ENCODE results near the gene SLC2A14.
"Not testable (repeated sequence)": the region's sequence is repeated elsewhere in the genome, so short reads cannot be mapped to it uniquely, and the experiment has no call there.

The SLC2A14 gene

DNA sequence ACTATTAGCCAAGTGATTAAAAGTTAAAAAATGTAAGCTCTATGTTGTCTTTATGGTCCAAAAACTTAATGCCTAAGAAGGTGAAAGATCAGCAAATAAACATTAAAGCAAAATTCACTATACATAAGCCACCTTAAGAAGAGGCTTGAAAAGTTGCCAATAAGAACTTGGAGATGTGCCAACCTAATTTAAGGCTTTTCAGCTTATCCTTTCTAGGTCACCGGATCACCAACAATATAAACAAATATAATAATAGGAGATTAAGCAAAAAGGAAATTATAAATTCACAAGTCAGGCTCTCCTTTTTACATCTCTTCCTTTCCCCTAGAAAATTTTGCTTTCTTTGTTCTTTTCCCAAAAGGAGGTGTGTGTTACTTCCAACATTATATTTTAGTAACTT lies 32.4 kb upstream of the SLC2A14 start:
- H3K27ac ChIP-seq (ENCODE audit: low read depth, low read length), result no peak overlapping the region

DNA sequence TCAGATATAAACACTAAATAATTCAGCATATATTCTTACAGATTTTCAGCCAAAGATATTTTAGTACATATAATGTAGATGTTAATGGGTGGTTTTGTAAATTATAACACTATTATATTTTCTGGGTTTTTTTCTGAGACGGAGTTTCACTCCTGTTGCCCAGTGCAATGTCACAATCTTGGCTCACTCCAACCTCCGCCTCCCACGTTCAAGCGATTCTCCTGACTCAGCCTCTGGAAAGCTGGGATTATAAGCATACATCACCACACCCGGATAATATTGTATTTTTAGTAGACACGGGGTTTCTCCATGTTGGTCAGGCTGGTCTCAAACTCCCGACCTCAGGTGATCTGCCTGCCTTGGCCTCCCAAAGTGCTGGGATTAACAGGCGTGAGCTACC lies 29.7 kb upstream of the SLC2A14 start:
- H3K79me2 ChIP-seq (ENCODE audit: control insufficient read depth, insufficient read depth, low read length, unreplicated experiment); H3K4me3 ChIP-seq (ENCODE audit: low read depth, low read length); H3K27ac ChIP-seq (ENCODE audit: low read depth, low read length); H3K4me1 ChIP-seq (ENCODE audit: control insufficient read depth, insufficient read depth, low read length, unreplicated experiment); H3K27me3 ChIP-seq (ENCODE audit: insufficient read depth, low read length); H2AFZ ChIP-seq (ENCODE audit: low read length, unreplicated experiment); H3K36me3 ChIP-seq (ENCODE audit: insufficient read depth, low read length): not testable (repeated sequence)

More for the DNA sequence above, 32.4 kb upstream of the SLC2A14 start:
- Histone ChIP-seq H3K36me3 (ENCODE audit: insufficient read depth, low read length) (no peaks in the 10 kb centered on the region), H3K27me3 (ENCODE audit: insufficient read depth, low read length) (no peaks in the 10 kb centered on the region), H3K4me1 (ENCODE audit: control insufficient read depth, insufficient read depth, low read length, unreplicated experiment) (peaks cover 4% of the 10 kb centered on the region), H3K79me2 (ENCODE audit: control insufficient read depth, insufficient read depth, low read length, unreplicated experiment) (no peaks in the 10 kb centered on the region), H2AFZ (ENCODE audit: low read length, unreplicated experiment) (no peak overlapping the region), H3K4me3 (ENCODE audit: low read depth, low read length) (no peak overlapping the region)

DNA sequence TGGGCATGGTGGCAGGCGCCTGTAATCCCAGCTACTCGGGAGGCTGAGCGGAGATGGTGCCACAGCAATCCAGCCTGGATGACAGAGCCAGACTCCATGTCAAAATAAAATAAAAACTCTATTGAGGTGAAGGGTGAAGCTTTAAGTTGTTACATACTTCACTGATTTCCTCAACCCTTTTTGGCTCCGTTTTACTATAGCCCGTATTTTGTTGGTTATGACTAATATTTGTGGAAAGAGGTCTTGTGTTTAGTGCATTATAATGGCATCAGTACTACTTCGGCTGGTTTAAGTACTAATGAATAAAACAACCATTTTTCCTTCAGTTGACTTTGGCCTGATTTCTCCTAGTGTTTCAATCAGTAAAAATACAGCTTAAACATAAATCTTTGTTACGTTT lies 27.0 kb upstream of the SLC2A14 start:
- Histone ChIP-seq H3K4me1 (ENCODE audit: control insufficient read depth, insufficient read depth, low read length, unreplicated experiment) (no peaks in the 10 kb centered on the region), H3K27ac (ENCODE audit: low read depth, low read length) (no peak overlapping the region), H3K4me3 (ENCODE audit: low read depth, low read length) (no peak overlapping the region), H3K36me3 (ENCODE audit: insufficient read depth, low read length) (no peaks in the 10 kb centered on the region), H2AFZ (ENCODE audit: low read length, unreplicated experiment) (no peak overlapping the region), H3K79me2 (ENCODE audit: control insufficient read depth, insufficient read depth, low read length, unreplicated experiment) (no peaks in the 10 kb centered on the region), H3K27me3 (ENCODE audit: insufficient read depth, low read length) (no peaks in the 10 kb centered on the region)

DNA sequence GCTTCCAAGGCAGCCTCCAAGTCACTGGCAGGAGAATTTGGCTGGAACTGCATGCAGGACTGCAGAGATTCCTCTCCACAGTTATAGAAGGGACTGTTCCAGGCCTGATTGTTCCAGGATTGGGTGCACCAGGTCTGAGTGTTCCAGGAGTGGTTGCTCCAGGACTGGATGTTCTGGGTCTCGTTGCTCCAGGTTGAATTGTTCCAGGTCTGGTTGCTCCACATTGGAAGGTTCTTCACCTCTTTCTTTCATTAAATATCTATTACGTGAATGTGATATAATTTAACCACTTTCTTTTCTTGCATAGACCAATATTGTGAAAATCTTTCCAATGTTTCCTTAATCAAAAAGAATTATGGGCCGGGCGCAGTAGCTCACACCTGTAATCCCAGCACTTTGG lies 24.0 kb upstream of the SLC2A14 start:
- not testable (repeated sequence) for H3K36me3 ChIP-seq (ENCODE audit: insufficient read depth, low read length); H3K27me3 ChIP-seq (ENCODE audit: insufficient read depth, low read length); H2AFZ ChIP-seq (ENCODE audit: low read length, unreplicated experiment); H3K4me3 ChIP-seq (ENCODE audit: low read depth, low read length); H3K79me2 ChIP-seq (ENCODE audit: control insufficient read depth, insufficient read depth, low read length, unreplicated experiment); H3K4me1 ChIP-seq (ENCODE audit: control insufficient read depth, insufficient read depth, low read length, unreplicated experiment); H3K27ac ChIP-seq (ENCODE audit: low read depth, low read length)

DNA sequence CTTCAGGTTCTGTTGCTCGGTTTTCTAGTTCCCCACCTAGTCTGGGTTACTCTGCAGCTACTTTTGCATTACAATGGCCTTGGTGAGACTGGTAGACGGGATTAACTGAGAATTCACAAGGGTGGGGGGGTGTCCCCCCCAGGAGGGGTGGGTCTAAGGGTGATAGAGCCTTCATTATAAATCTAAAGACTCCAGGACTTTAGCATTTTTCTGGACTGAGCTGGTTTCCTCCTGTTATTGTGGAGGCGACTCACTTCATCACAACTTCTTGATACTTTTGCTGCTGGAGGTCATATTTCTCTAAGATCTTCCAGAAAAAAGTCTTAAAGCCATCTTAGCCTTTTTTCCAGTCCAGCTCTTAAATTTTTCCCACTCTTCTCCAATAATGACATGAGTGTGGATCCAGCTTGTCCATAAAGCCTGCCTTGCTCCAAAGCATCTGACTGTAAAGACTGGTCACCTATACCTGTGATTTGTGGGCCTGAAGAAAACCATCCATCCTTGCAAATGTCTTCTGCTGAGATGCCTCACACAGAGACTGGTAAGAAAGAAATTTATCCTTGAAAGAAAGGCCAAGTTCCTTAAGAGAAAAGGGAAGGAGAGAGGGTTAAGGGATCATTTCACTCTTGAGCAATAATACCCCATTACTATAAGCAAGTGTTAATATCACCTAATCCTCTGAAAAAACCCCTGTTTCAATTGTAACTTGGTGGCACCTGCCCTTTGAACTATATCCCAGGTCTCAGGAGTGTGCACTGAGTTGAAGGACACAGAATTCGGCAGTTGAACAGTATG lies 19.7 kb upstream of the SLC2A14 start:
- Histone ChIP-seq H3K27me3 (ENCODE audit: insufficient read depth, low read length) (no peaks in the 10 kb centered on the region), H3K79me2 (ENCODE audit: control insufficient read depth, insufficient read depth, low read length, unreplicated experiment) (no peaks in the 10 kb centered on the region), H3K36me3 (ENCODE audit: insufficient read depth, low read length) (no peaks in the 10 kb centered on the region), H3K4me3 (ENCODE audit: low read depth, low read length) (no peak overlapping the region), H3K4me1 (ENCODE audit: control insufficient read depth, insufficient read depth, low read length, unreplicated experiment) (peaks cover 13% of the 10 kb centered on the region), H3K27ac (ENCODE audit: low read depth, low read length) (no peak overlapping the region), H2AFZ (ENCODE audit: low read length, unreplicated experiment) (no peak overlapping the region)

DNA sequence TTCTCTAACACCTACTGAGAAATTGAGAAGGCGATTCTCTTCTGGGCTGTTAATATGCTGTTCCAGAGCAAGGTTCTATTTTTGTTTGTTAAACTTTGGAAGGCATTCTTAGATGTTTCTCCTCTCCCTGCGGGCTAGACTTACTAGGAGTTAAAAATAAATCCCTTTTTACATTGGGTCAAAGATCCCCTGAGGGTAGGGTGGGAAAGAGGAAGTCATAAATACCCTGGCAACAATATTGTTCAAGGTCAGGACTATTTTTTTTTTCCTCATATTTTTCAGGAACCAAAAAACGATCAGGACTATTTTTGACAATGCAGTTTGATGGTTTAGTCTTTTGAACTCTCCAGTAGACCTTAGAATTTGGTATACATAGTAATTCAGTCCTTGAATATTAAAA lies 12.0 kb upstream of the SLC2A14 start:
- Histone ChIP-seq H3K27me3 (ENCODE audit: insufficient read depth, low read length) (no peaks in the 10 kb centered on the region), H3K4me1 (ENCODE audit: control insufficient read depth, insufficient read depth, low read length, unreplicated experiment) (no peaks in the 10 kb centered on the region), H3K36me3 (ENCODE audit: insufficient read depth, low read length) (no peaks in the 10 kb centered on the region), H3K27ac (ENCODE audit: low read depth, low read length) (no peak overlapping the region), H3K4me3 (ENCODE audit: low read depth, low read length) (no peak overlapping the region), H3K79me2 (ENCODE audit: control insufficient read depth, insufficient read depth, low read length, unreplicated experiment) (no peaks in the 10 kb centered on the region), H2AFZ (ENCODE audit: low read length, unreplicated experiment) (no peak overlapping the region)

DNA sequence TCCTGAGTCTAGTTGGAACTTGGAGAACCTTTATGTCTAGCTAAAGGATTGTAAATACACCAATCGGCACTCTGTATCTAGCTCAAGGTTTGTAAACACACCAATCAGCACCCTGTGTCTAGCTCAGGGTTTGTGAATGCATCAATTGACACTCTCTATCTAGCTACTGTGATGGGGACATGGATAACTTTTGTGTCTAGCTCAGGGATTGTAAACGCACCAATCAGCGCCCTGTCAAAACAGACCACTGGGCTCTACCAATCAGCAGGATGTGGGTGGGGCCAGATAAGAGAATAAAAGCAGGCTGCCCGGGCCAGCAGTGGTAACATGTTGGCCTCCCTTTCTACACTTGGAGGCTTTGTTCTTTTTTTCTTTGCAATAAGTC lies 9.0 kb upstream of the SLC2A14 start:
- not testable (repeated sequence) for H2AFZ ChIP-seq (ENCODE audit: low read length, unreplicated experiment); H3K27me3 ChIP-seq (ENCODE audit: insufficient read depth, low read length); H3K4me3 ChIP-seq (ENCODE audit: low read depth, low read length); H3K4me1 ChIP-seq (ENCODE audit: control insufficient read depth, insufficient read depth, low read length, unreplicated experiment); H3K36me3 ChIP-seq (ENCODE audit: insufficient read depth, low read length); H3K27ac ChIP-seq (ENCODE audit: low read depth, low read length); H3K79me2 ChIP-seq (ENCODE audit: control insufficient read depth, insufficient read depth, low read length, unreplicated experiment)

DNA sequence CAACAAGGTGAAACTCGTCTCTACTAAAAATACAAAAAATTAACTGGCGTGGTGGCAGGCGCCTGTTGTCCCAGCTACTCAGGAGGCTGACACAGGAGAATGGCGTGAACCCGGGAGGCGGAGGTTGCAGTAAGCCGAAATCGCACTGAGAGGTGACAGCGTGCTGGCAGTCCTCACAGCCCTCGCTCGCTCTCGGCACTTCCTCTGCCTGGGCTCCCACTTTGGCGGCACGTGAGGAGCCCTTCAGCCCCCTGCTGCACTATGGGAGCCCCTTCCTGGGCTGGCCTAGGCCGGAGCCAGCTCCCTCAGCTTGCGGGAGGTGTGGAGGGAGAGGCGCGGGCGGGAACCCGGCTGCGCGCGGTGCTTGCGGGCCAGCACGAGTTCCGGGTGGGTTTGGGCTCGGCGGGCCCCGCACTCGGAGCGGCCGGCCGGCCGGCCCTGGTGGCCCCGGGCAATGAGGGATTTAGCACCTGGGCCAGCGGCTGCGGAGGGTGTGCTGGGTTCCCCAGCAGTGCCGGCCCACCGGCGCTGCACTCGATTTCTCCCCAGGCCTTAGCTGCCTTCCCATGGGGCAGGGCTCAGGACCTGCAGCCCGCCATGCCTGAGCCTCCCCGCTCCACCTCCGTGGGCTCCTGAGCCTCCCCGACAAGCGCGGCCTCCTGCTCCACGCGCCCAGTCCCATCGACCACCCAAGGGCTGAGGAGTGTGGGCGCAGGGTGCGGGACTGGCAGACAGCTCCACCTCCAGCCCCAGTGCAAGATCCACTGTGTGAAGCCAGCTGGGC lies 8.4 kb upstream of the SLC2A14 start:
- not testable (repeated sequence) for H3K4me1 ChIP-seq (ENCODE audit: control insufficient read depth, insufficient read depth, low read length, unreplicated experiment); H3K27ac ChIP-seq (ENCODE audit: low read depth, low read length); H3K79me2 ChIP-seq (ENCODE audit: control insufficient read depth, insufficient read depth, low read length, unreplicated experiment); H3K36me3 ChIP-seq (ENCODE audit: insufficient read depth, low read length); H3K27me3 ChIP-seq (ENCODE audit: insufficient read depth, low read length); H3K4me3 ChIP-seq (ENCODE audit: low read depth, low read length); H2AFZ ChIP-seq (ENCODE audit: low read length, unreplicated experiment)

DNA sequence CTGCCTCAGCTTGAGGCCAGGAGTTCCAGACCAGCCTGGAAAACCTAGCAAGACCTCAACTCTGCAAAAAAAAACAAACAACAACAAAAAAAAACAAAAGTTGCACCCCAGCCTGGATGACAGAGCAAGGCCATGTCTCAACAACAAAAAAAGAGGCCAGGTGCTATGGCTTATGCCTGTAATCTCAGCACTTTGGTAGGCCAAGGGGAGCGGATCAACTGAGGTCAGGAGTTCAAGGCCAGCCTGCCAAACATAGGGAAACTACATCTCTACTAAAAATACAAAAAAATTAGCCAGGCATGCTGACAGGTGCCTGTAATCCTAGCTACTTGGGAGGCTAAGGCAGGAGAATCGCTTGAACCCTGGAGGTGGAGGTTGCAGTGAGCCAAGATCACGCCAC lies 6.5 kb upstream of the SLC2A14 start:
- Histone ChIP-seq H3K27ac (ENCODE audit: low read depth, low read length) (no peak overlapping the region), H2AFZ (ENCODE audit: low read length, unreplicated experiment) (no peak overlapping the region), H3K4me3 (ENCODE audit: low read depth, low read length) (no peak overlapping the region), H3K36me3 (ENCODE audit: insufficient read depth, low read length) (no peaks in the 10 kb centered on the region), H3K79me2 (ENCODE audit: control insufficient read depth, insufficient read depth, low read length, unreplicated experiment) (no peaks in the 10 kb centered on the region), H3K27me3 (ENCODE audit: insufficient read depth, low read length) (no peaks in the 10 kb centered on the region), H3K4me1 (ENCODE audit: control insufficient read depth, insufficient read depth, low read length, unreplicated experiment) (no peaks in the 10 kb centered on the region)

DNA sequence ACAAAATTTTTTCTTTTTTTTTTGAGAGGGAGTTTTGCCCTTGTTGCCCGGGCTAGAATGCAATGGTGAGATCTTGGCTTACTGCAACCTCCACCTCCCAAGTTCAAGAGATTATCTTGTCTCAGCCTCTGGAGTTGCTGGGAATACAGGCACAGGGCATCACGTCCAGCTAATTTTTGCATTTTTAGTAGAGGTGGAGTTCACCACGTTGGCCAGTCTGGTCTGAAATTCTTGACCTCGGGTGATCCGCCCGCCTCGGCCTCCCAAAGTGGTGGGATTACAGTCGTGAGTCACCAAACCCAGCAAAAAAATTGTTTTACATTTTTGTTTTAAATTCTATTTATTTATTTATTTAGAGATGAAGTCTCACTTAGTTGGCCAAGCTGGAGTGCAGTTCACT lies 4.7 kb upstream of the SLC2A14 start:
- H3K4me3 ChIP-seq (ENCODE audit: low read depth, low read length), result no peak overlapping the region
- no peaks in the 10 kb centered on the region for H3K4me1 ChIP-seq (ENCODE audit: control insufficient read depth, insufficient read depth, low read length, unreplicated experiment)
- no peak overlapping the region for H2AFZ ChIP-seq (ENCODE audit: low read length, unreplicated experiment)
- H3K27ac ChIP-seq (ENCODE audit: low read depth, low read length), result no peak overlapping the region
- no peaks in the 10 kb centered on the region for H3K79me2 ChIP-seq (ENCODE audit: control insufficient read depth, insufficient read depth, low read length, unreplicated experiment)
- H3K36me3 ChIP-seq (ENCODE audit: insufficient read depth, low read length), result no peaks in the 10 kb centered on the region
- H3K27me3 ChIP-seq (ENCODE audit: insufficient read depth, low read length), result peaks cover 16% of the 10 kb centered on the region

DNA sequence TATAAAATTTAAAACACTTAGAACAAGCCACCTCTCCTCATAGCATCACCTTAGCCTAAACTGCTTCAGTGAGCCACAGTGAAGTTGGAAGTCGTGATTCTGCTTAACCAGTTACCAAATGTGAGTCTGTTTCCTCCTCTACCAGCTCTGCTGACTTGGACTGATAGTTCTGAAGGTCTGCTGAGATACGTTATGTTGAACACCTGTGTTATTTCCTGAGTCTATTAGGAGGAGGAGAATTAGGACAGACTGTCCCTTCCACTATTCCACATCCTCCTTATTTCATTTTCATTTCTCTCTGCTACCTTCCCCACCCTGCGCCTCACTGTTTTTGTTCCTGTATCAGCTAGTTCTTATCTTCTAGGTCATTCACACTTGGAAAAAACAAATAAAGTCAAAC lies 2.4 kb downstream of the SLC2A14 start:
- H3K27ac ChIP-seq (ENCODE audit: low read depth, low read length), result no peak overlapping the region
- H3K27me3 ChIP-seq (ENCODE audit: insufficient read depth, low read length), result peaks cover 33% of the 10 kb centered on the region
- H3K4me1 ChIP-seq (ENCODE audit: control insufficient read depth, insufficient read depth, low read length, unreplicated experiment), result no peaks in the 10 kb centered on the region
- no peaks in the 10 kb centered on the region for H3K36me3 ChIP-seq (ENCODE audit: insufficient read depth, low read length)
- H3K4me3 ChIP-seq (ENCODE audit: low read depth, low read length), result no peak overlapping the region
- no peaks in the 10 kb centered on the region for H3K79me2 ChIP-seq (ENCODE audit: control insufficient read depth, insufficient read depth, low read length, unreplicated experiment)
- no peak overlapping the region for H2AFZ ChIP-seq (ENCODE audit: low read length, unreplicated experiment)

All from ACC112 (cell line).